ENCODE data around the gene NXNL1.

Gene NXNL1

DNA sequence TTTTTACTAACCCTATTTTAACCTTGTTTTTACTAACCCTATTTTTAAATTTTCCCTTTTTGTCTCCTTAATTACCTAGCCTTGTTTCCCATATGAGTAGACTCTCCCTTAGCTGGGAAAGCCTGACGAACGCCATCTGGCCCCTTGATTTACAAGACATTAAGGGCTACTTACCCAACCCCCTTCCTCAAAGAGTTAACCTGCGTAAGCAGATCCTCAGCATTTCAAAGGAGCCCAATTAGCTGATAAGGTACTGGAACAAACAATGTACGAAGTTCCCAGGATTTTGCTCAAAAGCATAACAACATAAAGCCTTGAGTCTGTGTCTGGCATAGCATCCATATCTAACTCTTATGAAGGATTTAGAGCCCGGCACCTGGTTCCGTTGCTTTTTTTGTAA lies 45.6 kb downstream of the NXNL1 start:
- TF ChIP-seq, protein P1, sequence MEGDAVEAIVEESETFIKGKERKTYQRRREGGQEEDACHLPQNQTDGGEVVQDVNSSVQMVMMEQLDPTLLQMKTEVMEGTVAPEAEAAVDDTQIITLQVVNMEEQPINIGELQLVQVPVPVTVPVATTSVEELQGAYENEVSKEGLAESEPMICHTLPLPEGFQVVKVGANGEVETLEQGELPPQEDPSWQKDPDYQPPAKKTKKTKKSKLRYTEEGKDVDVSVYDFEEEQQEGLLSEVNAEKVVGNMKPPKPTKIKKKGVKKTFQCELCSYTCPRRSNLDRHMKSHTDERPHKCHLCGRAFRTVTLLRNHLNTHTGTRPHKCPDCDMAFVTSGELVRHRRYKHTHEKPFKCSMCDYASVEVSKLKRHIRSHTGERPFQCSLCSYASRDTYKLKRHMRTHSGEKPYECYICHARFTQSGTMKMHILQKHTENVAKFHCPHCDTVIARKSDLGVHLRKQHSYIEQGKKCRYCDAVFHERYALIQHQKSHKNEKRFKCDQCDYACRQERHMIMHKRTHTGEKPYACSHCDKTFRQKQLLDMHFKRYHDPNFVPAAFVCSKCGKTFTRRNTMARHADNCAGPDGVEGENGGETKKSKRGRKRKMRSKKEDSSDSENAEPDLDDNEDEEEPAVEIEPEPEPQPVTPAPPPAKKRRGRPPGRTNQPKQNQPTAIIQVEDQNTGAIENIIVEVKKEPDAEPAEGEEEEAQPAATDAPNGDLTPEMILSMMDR (IDR thresholded peaks at IDR 0.05): no peak

DNA sequence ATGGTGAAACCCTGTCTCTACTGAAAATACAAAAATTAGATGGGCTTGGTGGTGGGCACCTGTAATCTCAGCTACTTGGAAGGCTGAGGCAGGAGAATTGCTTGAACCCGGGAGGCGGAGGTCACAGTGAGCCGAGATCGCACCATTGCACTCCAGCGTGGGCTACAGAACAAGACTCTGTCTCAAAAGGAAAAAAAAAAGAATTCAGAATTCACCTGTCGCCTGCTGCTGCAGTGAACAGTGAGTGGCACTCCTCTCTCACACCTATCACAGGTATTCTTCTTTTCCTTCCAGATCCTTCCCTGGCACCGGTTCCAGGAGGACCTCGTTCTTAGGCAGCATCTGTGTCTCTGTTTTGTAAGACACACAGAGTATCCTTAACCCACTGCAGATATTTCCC lies 46.6 kb downstream of the NXNL1 start:
- TF ChIP-seq, protein P1 (IDR thresholded peaks at IDR 0.05): no peak

DNA sequence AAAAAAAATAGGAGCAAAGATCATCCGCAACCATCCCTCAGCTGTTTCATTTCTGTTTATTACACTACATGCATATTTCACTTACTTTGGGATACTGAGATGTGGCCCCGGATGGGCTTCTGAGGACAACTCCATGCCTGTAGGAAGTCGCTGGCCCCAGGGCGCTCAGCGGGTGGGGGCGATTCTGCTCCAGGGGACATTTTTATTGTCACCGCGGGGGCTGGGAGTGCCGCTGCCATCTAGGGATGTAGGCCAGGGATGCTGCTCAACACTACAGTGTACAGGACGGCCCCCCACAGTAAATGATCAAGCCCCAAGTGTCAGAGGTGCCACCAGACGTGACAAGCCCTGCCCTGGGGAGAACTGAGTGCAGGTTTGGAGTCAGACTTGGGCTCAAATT lies 48.9 kb downstream of the NXNL1 start:
- TF ChIP-seq, protein P1 (IDR thresholded peaks at IDR 0.05): no peak

DNA sequence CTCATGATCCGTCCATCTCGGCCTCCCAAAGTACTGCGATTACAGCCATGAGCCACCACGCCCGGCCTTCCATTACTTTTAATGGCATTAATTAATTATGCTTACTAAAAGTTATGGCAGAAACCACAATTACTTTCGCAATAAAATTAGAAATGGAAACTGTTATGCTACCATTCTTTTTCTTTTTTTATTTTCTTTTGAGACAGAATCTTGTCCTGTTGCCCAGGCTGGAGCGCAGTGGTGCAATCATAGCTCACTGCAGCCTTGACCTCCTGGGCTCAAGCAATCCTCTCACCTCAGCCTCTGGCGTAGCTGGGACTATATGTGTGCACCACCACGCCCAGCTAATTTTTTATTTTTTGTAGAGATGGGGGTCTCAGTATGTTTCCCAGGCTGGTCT lies 50.7 kb downstream of the NXNL1 start:
- TF ChIP-seq, protein P1 (IDR thresholded peaks at IDR 0.05): no peak

DNA sequence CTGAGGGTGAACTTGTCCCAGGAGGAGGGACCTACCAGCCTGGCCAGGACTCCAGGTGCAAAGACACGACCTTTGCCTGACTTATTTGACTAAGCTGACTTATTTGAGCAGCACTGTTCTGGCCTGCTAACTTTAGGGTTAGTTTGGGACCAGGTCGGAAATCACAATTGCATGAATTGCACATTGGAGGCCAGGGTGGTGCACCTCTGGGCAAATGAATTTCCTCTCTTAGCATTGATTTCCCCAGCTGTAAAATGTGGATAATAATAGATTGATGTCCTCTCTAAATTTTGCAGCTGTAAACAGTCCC lies 53.9 kb downstream of the NXNL1 start:
- TF ChIP-seq, protein P1 (IDR thresholded peaks at IDR 0.05): no peak

DNA sequence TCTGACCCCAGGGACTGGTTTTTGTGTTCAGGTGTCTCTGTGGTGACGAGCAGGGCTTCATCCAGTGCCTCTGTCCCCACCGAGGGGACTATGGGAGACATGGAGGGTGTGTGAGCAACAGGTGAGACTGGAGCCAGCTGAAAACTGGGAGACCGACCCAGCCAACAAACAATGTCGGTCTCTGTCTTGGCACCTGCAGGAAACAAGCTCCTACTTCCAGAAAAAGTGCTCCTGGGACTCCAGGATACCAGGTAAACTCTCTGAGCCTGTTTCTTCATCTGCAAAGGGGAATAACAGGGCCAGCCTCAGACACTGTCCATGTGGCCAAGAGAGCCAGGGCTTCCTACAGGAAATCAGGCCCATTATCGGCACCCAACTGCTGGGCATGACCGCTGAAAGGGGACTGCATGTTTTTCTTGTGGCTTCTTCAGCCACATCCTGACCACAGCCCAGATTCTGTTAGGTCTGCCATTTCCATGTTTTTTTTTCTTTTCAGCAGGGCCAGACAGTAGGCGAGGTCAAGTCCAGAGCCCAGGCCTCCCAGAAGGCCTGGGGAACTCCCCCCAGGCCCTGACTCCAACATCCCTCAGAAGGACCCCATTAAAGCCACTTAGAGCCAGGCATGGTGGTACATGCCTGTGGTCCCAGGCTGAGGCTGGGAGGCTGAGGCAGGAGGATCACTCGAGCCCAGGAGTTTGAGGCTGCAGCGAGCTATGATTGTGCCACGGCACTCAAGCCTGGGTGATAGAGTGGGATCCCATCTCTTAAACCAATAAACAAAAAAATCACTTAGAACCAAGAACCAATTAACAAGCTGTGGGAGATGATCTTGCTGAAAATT lies 54.5 kb downstream of the NXNL1 start:
- TF ChIP-seq, protein P1 (IDR thresholded peaks at IDR 0.05): no peak
